ENCODE measurements around the gene SLC35F1. TPM values are rescaled to one million over a fixed set of nuclear protein-coding genes. Genes with fewer than 3 reads are reported as not detected.

Gene SLC35F1
- total RNA-seq, 1 donor from 2014 or later = not detected

GRCh38 chr6:118123503-118124037 is 216.5 kb downstream of the SLC35F1 start:
- DNase-seq (ENCODE audit: low spot score in 2 of 2) = no peak
- Histone ChIP-seq H3K27ac (no peak overlapping the region), H3K4me1 (no peaks in the 10 kb centered on the region), H3K4me3 (no peak overlapping the region), H3K9me3 (no peaks in the 10 kb centered on the region), H3K36me3 (no peaks in the 10 kb centered on the region), H3K27me3 (no peaks in the 10 kb centered on the region)
- intact Hi-C loops (cut with DNase I) = no loop called here
- TF ChIP-seq, protein P1, sequence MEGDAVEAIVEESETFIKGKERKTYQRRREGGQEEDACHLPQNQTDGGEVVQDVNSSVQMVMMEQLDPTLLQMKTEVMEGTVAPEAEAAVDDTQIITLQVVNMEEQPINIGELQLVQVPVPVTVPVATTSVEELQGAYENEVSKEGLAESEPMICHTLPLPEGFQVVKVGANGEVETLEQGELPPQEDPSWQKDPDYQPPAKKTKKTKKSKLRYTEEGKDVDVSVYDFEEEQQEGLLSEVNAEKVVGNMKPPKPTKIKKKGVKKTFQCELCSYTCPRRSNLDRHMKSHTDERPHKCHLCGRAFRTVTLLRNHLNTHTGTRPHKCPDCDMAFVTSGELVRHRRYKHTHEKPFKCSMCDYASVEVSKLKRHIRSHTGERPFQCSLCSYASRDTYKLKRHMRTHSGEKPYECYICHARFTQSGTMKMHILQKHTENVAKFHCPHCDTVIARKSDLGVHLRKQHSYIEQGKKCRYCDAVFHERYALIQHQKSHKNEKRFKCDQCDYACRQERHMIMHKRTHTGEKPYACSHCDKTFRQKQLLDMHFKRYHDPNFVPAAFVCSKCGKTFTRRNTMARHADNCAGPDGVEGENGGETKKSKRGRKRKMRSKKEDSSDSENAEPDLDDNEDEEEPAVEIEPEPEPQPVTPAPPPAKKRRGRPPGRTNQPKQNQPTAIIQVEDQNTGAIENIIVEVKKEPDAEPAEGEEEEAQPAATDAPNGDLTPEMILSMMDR (IDR thresholded peaks at IDR 0.05) = no peak

GRCh38 chr6:118124851-118125250 is 217.8 kb downstream of the SLC35F1 start:
- Histone ChIP-seq H3K4me3 (no peak overlapping the region), H3K27ac (no peak overlapping the region), H3K4me1 (no peaks in the 10 kb centered on the region), H3K36me3 (no peaks in the 10 kb centered on the region), H3K27me3 (no peaks in the 10 kb centered on the region), H3K9me3 (no peaks in the 10 kb centered on the region)
- intact Hi-C loops (cut with DNase I) = no loop called here
- no peak for DNase-seq (ENCODE audit: low spot score in 2 of 2)
- TF ChIP-seq, protein P1 (IDR thresholded peaks at IDR 0.05) = no peak

DNA sequence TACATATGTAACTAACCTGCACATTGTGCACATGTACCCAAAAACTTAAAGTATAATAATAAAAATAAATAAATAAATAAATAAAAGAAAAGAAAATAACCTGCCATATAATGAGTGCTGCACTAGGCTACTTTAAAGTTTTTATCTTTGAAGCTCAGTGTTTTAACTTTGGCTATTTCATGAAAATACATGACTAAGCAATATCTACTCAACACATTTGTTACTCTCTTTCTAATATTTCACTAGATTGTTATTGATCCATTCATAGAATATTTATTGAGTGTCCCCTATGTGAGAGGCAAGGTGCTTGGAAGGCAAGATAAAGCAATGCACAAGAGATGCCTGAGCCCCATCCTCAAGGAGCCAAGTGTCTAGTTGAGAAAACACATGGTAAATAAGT is 221.7 kb downstream of the SLC35F1 start:
- Histone ChIP-seq H3K9me3 (no peaks in the 10 kb centered on the region), H3K4me3 (no peak overlapping the region), H3K36me3 (no peaks in the 10 kb centered on the region), H3K4me1 (no peaks in the 10 kb centered on the region), H3K27ac (no peak overlapping the region), H3K27me3 (no peaks in the 10 kb centered on the region)
- intact Hi-C loops (cut with DNase I) = no loop called here
- TF ChIP-seq, protein P1 (IDR thresholded peaks at IDR 0.05) = no peak
- no peak for DNase-seq (ENCODE audit: low spot score in 2 of 2)

- Histone ChIP-seq H3K27ac (no peak overlapping the region), H3K4me3 (no peak overlapping the region), H3K4me1 (no peaks in the 10 kb centered on the region), H3K36me3 (no peaks in the 10 kb centered on the region), H3K9me3 (no peaks in the 10 kb centered on the region), H3K27me3 (no peaks in the 10 kb centered on the region)
- DNase-seq (ENCODE audit: low spot score in 2 of 2) = no peak
- intact Hi-C loops (cut with DNase I) = no loop called here
- TF ChIP-seq, protein P1 (IDR thresholded peaks at IDR 0.05) = no peak
Observed at GRCh38 chr6:118134206-118134605, 227.1 kb downstream of the SLC35F1 start.

DNA sequence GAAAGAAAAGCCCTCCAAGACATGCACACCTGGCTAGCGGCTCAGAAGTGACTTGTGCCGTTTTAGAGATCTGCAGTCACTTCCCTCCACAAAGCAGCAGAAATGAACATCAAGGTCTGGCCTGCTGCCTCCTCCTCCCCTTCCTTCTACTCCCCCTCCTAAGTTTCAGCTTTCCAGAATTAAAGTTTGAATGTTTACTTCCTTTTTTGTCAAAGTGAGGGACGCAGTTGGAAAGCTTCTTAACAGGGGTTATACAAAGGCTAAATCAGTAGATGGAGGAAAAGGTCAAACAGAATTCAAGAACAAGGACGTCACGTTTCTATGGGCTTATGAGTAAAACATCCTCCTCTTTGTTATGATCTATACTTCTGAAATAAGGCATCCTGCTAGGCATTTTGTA is 227.7 kb downstream of the SLC35F1 start:
- Histone ChIP-seq H3K9me3 (no peaks in the 10 kb centered on the region), H3K4me1 (no peaks in the 10 kb centered on the region), H3K27ac (no peak overlapping the region), H3K36me3 (no peaks in the 10 kb centered on the region), H3K4me3 (no peak overlapping the region), H3K27me3 (no peaks in the 10 kb centered on the region)
- TF ChIP-seq, protein P1 (IDR thresholded peaks at IDR 0.05) = no peak
- intact Hi-C loops (cut with DNase I) = no loop called here
- DNase-seq (ENCODE audit: low spot score in 2 of 2) = no peak

DNA sequence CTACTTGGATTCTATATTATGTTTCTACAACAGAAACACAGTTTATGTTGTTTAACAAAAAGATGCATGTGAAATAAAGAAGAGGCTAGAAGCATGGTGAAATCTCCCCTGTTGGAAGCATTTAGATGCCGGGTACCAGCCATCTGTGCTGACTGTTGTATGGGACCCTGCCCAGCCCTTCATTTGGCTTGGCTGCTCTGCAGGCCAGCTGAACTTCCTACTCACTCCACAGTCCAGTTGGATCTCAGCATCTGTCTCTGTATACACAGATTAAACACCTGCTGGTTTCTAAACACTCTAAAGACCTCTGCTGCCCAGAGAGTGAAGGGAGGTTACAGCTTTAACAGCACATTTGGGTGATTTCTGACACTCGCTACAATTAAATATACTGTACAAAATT is 228.3 kb downstream of the SLC35F1 start:
- DNase-seq (ENCODE audit: low spot score in 2 of 2) = no peak
- Histone ChIP-seq H3K4me3 (no peak overlapping the region), H3K27ac (no peak overlapping the region), H3K9me3 (no peaks in the 10 kb centered on the region), H3K4me1 (no peaks in the 10 kb centered on the region), H3K36me3 (no peaks in the 10 kb centered on the region), H3K27me3 (no peaks in the 10 kb centered on the region)
- intact Hi-C loops (cut with DNase I) = no loop called here
- TF ChIP-seq, protein P1 (IDR thresholded peaks at IDR 0.05) = no peak
